Left colon (tissue), 2 donors: ENCODE results near the gene PALB2. TPM values are rescaled to one million over a fixed set of nuclear protein-coding genes. Genes with fewer than 3 reads are reported as not detected.

Experiments
- ATAC-seq: fragments of 200-7000 bp; cut with Tn5 transposase; one replicate; pipeline ENCODE4 v1.9.1; 2020; ENCODE audit warnings: mild to moderate bottlenecking, moderate library complexity
- DNase-seq, 2 donors: peaks; one replicate each; pipeline ENCODE4 v3.0.0-alpha.2; 2020
- intact Hi-C, 2 donors: fragments of 100-400 bp; cut with DNase I in 1 of 2; cut with micrococcal nuclease in 1 of 2; formaldehyde crosslinking; loops; one replicate each; pipeline versions ENCODE4 v1.11.2 to v1.14.0; 2022; cut with DNase I, micrococcal nuclease
- long read RNA-seq: library from polyadenylated mRNA; unstranded; transcript quantifications from one replicate; pipeline ENCODE4 v2.0.0, GENCODE V29; 2021
- total RNA-seq, 2 donors: library from RNA; stranded (reverse); fragmentation: NEBNext Ultra II Directional; extraction: Animal tissue kit (Norgen Biotek cat#: 25700); gene quantifications; one replicate each; pipeline ENCODE4 v1.2.1, GENCODE V29; 2021
- donor health status: DM: no; HTN: no; CAD: no.
- donor health status: DM: yes; HTN: yes; CAD: no.

Gene PALB2
- 1 to 10 TPM; 6.8 to 8.9 TPM for total RNA-seq
- long read RNA-seq, full-length matches to known transcripts = 11 of 15 reads
- long read RNA-seq, partial matches to known transcripts = 3 of 15 reads
- long read RNA-seq, other reads (novel, unspliced or antisense) = 1 of 15 reads

DNA sequence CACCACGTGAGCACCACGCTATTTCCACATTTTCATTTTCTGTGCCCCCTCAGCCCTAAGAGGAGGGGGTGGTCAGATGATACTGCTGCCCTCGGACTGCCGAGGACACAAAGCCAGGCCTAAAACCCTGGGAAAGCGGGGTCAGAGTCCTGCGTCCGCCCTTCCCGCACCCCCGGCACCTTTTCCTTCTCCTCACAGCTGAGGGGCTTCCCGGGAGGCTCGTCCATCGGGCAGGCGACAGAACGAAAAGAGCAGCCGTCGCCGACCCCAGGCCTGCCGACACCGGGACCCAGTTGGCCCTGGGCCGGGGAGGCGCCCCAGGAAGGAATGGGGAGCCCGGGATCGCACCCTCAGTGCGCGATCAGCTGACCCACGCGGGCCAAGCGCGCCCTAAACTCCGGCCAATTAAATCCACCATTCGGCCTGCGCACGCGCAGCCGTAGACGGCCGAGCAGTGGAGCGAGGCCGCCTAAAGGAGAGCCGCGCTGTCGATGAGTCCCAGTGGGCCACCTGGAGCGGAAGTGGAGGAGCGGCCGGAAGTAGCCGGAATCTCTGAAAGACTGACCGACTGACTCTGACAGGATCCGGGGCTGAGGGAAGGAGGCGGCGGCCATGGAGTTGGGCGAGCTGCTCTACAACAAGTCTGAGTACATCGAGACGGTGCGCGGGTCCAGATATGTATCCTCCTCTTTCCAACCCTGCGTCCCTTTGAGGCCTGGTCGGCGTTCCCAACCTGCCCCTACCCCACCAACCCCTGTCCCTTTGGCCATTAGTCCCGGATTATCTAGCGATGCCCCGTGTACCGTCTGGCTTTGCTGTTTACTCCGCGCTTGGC lies at the start of gene PALB2, which contains the start of gene DCTN5:
PALB2 (minus strand) TSS at position 380 of the 835 bp plus-strand sequence; CDS start at position 227, 153 bp downstream.
DCTN5 (plus strand) TSS at position 536 of the 835 bp plus-strand sequence; CDS start at position 613, 77 bp downstream.
- peak; percentile 92 to 94 for DNase-seq

DNA sequence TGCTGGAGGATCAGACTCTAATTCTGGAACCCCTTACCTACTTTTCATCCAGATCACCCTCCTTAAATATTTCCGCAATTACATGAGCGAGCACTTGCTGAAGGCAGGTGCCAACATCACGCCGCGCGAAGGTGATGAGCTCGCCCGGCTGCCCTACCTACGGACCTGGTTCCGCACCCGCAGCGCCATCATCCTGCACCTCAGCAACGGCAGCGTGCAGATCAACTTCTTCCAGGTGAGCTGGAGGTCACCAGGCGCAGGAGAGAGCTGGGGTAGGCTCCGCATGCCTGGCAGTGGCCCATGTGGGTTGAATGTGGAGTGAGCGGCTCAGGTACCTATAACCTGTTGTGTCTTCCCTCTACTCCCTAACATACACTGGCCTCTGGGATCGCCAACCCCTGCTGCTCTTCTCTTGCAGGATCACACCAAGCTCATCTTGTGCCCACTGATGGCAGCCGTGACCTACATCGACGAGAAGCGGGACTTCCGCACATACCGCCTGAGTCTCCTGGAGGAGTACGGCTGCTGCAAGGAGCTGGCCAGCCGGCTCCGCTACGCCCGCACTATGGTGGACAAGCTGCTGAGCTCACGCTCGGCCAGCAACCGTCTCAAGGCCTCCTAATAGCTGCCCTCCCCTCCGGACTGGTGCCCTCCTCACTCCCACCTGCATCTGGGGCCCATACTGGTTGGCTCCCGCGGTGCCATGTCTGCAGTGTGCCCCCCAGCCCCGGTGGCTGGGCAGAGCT lies 48.5 kb upstream of the PALB2 start:
- peak; percentile 16 for ATAC-seq

More for the DNA sequence above, at the start of gene PALB2, which contains the start of gene DCTN5:
- intact Hi-C loops = no loop called here
- peak; percentile 98 for ATAC-seq

DNA sequence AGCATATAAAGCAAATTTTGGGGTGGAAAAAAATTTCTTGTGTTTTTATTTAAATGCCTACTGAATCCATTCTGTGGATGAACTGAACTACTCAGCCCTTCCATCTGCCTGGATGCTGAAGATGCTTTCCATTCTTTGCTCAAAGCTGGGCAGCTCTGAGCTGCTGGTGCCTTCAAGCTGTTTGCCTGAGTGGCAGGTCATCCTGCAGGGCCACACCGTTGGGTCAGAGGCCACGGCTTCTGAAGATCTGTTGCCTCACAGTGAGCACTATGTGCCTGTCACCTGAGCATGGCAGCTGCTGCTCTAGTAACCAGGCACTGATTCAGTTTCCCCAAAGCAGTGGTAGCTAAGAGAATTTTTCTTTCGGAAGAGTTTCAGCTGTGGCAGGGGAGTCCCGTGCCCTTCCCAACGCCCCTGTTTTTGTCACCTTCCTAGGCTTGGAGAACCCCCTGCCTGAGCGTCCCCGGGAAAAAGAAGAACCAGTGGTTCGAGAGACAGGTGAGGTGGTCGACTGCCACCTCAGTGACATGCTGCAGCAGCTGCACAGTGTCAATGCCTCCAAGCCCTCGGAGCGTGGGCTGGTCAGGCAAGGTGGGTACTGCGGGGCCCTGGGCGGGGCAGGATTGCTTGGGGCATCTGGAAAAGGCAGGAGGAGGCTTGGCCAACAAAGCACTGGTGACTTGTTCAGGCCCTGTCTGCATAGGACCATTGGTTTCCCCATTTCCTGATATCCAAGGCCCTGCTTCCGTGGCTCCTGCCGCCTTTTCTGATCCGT lies 46.1 kb upstream of the PALB2 start:
- intact Hi-C loops = no loop called here
- DNase-seq = no peak
- peak; percentile 6 for ATAC-seq

More for the DNA sequence above, 48.5 kb upstream of the PALB2 start:
- intact Hi-C loops = no loop called here
- DNase-seq = no peak

DNA sequence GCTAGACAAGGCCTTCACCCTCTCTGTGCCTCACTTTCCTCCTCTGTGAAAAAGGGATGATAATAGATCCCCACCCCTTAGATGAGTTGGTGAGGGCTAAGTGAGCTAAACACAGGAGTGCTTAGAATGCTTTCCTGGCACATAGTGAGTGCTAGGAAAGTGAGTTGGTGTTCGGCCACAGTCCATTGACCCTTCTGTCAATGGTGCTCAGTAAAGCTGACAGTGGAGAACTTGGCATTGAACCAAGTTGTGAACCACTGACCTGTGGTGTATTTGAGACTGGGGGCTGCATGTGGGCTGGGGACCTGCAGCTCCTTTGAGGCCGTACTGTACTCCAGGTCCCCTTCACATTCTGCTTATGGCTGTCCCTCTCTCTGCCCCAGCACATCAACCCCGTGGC lies 42.4 kb upstream of the PALB2 start:
- intact Hi-C loops = no loop called here
- no peak for DNase-seq
- ATAC-seq = no peak

DNA sequence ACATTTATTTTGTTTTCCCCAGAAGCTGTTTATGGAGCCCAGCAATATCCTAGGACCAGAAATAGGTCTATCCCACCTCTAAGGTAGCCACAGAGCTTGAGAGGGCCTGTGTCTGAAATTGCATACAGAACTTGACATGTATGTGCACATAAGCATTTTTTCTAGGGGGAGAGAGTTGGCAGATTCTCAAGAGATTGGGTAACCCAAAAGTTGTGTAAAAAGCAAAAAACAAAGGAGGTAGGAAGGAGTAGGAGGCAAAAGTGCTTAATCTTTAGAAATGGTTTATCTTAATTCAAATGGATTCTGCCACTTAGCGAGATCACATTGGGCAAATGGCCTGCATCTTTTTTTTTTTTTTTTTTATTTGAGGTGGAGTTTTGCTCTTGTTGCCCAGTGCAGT lies 41.1 kb upstream of the PALB2 start:
- intact Hi-C loops = no loop called here
- DNase-seq = no peak
- no peak for ATAC-seq

DNA sequence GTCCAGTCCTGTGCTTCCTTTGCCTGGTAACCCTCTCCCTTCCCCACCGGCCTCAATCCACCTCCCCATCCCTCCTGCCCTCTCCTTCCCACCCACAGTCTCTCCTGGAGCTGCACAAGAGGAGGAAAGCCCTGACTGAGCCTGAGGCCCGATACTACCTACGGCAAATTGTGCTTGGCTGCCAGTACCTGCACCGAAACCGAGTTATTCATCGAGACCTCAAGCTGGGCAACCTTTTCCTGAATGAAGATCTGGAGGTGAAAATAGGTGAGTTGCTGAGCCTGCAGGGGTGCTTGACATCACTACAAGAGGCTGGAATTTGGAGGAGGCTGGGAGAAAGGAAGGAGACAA lies 38.9 kb upstream of the PALB2 start:
- no peak for DNase-seq
- intact Hi-C loops = no loop called here
- no peak for ATAC-seq

DNA sequence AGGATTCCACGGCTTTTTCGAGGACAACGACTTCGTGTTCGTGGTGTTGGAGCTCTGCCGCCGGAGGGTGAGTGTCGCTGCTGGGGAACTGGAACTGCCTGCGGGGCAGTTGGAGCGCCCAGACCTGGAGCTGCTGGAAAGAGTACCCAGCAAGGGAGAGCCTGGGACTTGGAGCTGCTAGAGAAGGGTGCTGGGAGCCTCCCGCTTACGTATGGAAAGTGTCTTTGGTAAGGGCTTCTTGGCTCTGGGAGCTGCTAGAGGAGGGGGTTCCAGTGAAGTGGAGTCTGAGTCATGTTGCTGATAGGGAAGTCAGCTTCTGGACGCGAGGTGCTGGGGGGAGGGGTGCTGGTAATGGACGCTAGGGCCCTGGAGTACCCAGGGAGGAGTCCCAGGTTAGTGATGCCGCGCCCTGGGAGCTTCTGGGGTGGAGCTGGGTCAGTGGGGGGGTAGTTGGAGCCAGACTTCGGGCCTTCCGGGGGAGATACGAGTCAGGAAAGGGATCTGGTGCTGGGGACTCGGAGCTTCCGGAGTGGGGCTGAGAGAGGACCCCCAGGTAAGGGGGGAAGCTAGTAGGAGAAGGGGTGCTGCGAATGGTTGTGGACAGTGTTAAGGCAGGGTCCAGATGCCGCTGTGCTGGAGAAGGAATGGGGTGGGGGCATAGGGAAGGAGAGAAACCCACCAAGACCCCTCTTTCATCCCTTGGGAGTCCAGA lies 38.3 kb upstream of the PALB2 start:
- peak; percentile 57 for ATAC-seq
- peak; percentile 69 to 74 for DNase-seq
- intact Hi-C loops = no loop called here

DNA sequence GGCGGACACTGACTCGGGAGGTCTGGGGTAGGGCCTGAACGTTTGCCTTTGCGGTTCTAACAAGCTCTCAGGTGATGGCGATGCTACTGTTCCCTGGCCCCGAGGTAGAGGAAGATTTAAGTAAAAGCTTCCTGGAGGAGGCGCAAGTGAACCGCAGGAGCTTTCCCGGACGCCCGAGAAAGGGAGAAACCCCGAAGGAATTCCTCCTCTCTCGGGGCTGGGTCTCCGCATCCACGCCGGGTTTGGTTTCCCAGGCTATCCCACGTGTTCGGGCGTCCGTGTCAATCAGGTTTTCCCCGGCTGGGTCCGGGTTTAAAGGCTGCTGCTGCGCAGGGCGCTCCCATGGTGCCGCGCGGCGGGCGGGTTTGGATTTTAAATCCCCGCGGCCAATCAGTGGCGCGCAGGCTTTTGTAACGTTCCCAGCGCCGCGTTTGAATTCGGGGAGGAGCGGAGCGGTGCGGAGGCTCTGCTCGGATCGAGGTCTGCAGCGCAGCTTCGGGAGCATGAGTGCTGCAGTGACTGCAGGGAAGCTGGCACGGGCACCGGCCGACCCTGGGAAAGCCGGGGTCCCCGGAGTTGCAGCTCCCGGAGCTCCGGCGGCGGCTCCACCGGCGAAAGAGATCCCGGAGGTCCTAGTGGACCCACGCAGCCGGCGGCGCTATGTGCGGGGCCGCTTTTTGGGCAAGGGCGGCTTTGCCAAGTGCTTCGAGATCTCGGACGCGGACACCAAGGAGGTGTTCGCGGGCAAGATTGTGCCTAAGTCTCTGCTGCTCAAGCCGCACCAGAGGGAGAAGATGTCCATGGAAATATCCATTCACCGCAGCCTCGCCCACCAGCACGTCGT lies 37.5 kb upstream of the PALB2 start, which contains the start of gene PLK1:
PLK1 (plus strand) TSS at position 460 of the 844 bp plus-strand sequence; CDS start at position 504, 44 bp downstream.
- peak; percentile 79 to 89 for DNase-seq
- intact Hi-C loops = no loop called here
- peak; percentile 82 for ATAC-seq

DNA sequence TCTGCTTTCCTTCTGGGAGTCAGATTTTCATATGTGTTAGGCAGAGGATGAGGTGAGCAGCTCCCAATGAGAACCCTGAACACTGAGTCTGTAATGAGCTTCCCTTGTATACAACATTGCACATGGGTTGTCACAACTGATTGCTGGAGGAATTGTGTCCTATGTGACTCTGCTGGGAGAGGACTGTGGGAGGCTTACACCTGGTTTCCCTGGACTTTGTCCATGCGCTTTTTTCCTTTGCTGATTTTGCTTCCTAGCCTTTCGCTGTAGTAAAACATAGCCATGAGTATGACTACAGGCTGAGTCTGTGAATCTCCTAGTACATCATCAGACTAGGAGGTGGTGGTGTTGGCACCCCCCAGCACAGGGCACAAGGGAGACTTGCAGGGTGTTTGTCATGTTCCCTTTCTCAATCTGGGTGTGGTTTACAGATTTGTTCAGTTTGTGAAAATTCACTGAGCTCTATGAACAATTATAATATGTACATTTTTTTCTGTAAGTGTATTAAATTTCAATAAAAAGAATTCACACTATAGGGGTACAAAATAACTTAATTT lies 35.9 kb upstream of the PALB2 start:
- ATAC-seq = peak; percentile 56
- no peak for DNase-seq
- intact Hi-C loops = no loop called here

DNA sequence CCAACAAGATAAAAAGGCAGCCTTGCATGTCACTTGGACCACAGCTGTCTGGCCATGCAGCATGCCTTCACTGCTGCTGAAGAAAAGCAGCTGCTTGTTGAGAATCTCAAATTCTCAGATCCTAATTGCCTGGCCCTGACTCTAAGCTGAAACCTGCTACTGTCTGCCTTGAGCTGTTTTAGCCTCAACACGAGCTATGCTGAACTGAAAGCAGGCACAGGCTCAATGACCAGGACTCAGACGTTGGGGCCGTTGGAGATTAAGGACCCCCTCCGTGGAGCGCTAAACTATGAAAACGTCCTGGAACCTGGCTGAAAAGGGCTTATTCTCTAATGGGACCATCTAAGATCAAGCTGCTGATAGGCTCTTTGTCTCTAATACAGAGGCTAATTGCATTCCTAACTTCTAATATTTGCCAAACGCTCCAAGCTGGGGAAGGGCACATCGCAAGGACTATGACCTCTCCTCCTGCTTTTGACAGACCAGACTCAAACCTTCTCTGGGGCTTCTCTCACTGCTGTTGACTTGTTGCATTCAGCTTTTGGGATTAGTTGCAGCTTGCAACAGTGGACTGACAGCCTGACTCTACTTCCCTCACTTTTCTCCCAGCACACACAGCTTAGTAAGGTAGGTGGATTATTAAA lies 33.0 kb upstream of the PALB2 start:
- DNase-seq (no peak), ATAC-seq (no peak)
- intact Hi-C loops = no loop called here

DNA sequence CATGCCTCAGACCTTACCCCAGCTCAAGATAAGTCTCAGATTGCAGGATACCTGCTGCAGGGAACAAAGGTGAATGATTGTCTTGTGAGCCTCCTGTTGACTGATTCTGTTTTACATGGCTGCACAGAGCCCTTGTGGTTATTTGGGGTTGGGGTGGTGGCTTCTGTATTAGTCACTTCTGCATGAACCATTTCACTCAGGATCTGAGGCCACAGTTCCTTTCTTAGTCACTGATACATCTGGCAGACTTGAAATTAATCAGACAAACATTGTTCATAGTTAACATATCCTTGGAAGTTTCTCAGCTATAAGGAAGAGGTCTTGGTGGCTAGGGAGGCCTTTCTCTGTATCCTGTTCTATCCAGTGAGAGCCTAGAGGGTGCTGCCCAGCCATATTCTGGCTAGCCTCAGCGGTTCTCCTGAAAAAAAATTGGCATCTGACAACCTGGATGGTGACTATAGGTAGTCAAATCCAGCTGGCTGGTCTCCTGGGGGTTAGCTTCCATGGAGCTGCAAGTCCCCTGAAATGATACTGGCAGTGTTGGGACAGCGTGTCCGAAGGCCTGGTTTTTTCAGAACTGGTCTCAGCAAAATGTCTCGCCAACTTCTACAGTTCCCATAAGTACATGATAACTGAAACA lies 29.1 kb upstream of the PALB2 start:
- DNase-seq (no peak), ATAC-seq (no peak)

DNA sequence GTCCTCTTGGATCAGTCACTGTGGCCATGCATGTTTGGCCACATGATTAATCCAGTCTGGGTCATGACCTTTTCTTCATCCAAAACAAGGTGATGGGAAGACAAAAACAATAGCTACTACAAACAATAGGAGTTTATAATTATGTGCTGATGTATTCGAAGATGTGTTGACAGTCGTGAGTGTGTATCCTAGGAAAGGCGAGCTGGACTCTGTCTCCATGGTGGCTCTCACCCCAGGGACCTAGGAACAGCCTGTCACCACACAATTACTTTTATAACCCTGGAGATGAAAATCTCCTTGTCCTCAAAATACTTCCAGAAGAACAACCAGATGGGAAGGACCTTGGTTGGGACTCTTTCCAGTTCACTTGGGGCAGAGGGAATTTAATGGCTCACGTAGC lies 27.8 kb upstream of the PALB2 start:
- no peak for DNase-seq

More for the DNA sequence above, 29.1 kb upstream of the PALB2 start:
- intact Hi-C loops = no loop called here

DNA sequence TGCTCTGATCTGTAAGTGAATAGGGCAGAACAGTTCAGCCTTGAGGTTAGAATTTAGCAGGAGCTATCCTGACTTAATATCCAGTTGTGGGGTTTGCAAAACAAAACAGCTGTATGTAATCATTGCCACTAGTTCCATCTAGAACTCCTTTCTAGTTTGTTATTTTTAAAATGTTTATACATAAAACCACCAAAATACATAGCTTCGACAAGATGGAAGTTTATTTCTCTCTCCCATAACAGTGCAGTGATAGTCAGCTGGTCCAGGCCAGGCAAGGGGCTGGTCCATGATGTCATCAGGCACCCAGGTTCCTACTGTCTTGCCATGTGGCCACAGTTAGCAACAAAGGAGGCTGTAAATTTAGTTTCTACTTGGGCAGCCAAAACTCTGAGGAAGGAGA lies 27.1 kb upstream of the PALB2 start:
- intact Hi-C loops = no loop called here
- DNase-seq (no peak), ATAC-seq (no peak)

More for the DNA sequence above, 27.8 kb upstream of the PALB2 start:
- intact Hi-C loops = no loop called here
- ATAC-seq = no peak

DNA sequence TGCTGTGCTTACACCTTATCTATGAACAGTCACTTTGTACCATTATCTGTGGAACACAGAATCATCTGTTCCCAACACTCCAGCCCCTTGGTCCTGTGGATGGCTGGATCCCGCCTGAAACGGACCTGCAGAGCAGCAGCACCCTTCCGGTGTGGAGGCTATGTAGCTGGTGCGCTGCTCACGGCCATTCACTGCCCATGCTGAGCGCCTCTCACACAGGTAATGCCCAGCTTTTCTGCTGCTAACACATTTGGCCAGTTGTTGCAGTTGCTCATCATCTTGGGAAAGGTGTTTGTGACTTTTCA lies 26.2 kb upstream of the PALB2 start:
- DNase-seq (no peak), ATAC-seq (no peak)
- intact Hi-C loops = no loop called here

DNA sequence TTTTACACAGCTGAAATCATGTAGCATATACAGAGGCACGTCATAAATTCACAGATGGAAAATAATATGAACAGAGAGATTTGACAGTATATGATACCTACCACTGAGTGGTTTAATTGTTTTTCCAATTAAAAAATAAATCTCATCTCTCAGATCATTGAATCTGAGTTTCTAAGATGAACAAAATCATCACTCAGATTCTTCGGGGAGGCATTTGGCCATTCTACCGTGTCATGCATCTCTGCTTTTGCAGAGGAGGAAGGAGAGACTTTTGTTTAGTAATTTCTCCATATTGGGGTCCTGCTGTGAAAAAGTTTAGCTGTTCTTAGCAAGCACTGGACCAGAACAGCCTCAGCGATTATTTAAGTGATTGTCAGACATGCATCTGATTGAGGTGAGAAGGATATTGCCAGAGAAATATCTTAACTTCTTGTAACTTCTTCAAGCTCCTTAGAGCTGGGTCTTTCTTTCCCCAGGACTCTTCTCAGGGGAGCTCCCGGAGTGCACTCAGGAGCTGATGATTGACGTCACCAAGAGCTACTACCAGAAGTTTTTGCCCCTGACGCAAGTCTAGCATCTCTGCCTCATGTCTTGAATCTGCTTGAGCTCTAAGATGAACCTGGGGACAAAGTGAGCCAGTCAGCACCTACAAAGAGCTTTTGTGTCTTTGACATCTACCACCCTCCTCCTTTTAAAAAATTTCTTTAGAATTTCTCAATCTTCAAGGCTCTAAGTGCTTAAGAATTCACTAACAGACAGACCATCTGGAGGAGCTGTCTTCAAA lies 25.7 kb upstream of the PALB2 start:
- ATAC-seq (no peak), DNase-seq (no peak)
- intact Hi-C loops = no loop called here

DNA sequence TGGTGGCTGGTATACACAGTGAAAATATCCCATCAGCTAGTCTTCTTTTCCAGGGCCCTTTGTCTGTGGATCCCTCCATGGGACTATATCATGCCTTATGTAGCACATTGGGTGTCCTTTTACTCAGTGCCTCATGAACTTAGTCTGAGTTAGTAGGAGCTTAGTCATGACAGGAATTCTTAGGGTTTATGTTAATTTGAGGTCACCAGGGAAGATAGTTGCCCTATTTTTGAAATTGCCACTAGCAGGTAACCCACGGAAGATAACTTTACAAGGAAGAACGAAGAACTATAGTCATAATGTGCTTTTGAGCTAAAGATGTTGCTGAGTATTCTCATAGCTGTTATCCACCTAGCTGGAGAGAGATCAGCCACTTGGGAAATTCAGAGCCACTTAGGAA lies 22.8 kb upstream of the PALB2 start:
- no peak for DNase-seq
- no peak for ATAC-seq
- intact Hi-C loops = no loop called here
